ENCODE results near the gene NIN.
"Not testable (repeated sequence)": the region's sequence is repeated elsewhere in the genome, so short reads cannot be mapped to it uniquely, and the experiment has no call there.

Gene NIN

GRCh38 chr14:50820786-50821509 is 10.0 kb downstream of the NIN start:
- no peak for DNase-seq (ENCODE audit: low spot score)

GRCh38 chr14:50819303-50819702 is 11.7 kb downstream of the NIN start:
- DNase-seq (ENCODE audit: low spot score): not testable (repeated sequence)

- DNase-seq (ENCODE audit: low spot score): peak; percentile 37
Measured at GRCh38 chr14:50816395-50817047, 14.4 kb downstream of the NIN start.

- DNase-seq (ENCODE audit: low spot score): not testable (repeated sequence)
Measured at GRCh38 chr14:50815526-50815925, 15.4 kb downstream of the NIN start.

- not testable (repeated sequence) for DNase-seq (ENCODE audit: low spot score)
Measured at GRCh38 chr14:50815058-50815457, 15.9 kb downstream of the NIN start.

- no peak for DNase-seq (ENCODE audit: low spot score)
Measured at GRCh38 chr14:50814161-50814560, 16.8 kb downstream of the NIN start.

- DNase-seq (ENCODE audit: low spot score): no peak
Measured at GRCh38 chr14:50813544-50813863, 17.5 kb downstream of the NIN start.

- no peak for DNase-seq (ENCODE audit: low spot score)
Measured at GRCh38 chr14:50812856-50813543, 18.0 kb downstream of the NIN start.

GRCh38 chr14:50812180-50812579 is 18.8 kb downstream of the NIN start:
- DNase-seq (ENCODE audit: low spot score): no peak

GRCh38 chr14:50808053-50808452 is 22.9 kb downstream of the NIN start:
- DNase-seq (ENCODE audit: low spot score): no peak

GRCh38 chr14:50806241-50806933 is 24.6 kb downstream of the NIN start:
- no peak for DNase-seq (ENCODE audit: low spot score)

GRCh38 chr14:50805396-50805795 is 25.6 kb downstream of the NIN start:
- DNase-seq (ENCODE audit: low spot score): no peak

- DNase-seq (ENCODE audit: low spot score): peak; percentile 33
Measured at GRCh38 chr14:50804181-50804721, 26.7 kb downstream of the NIN start.

- DNase-seq (ENCODE audit: low spot score): peak; percentile 29
Measured at GRCh38 chr14:50801706-50802105, 29.3 kb downstream of the NIN start.

- no peak for DNase-seq (ENCODE audit: low spot score)
Measured at GRCh38 chr14:50800032-50800431, 30.9 kb downstream of the NIN start.

- DNase-seq (ENCODE audit: low spot score): no peak
Measured at GRCh38 chr14:50798048-50798421, 32.9 kb downstream of the NIN start.

GRCh38 chr14:50797250-50798047 is 33.5 kb downstream of the NIN start:
- no peak for DNase-seq (ENCODE audit: low spot score)

- no peak for DNase-seq (ENCODE audit: low spot score)
Measured at GRCh38 chr14:50796390-50796789, 34.6 kb downstream of the NIN start.

- DNase-seq (ENCODE audit: low spot score): no peak
Measured at GRCh38 chr14:50795909-50796308, 35.1 kb downstream of the NIN start.

- DNase-seq (ENCODE audit: low spot score): no peak
Measured at GRCh38 chr14:50795142-50795541, 35.8 kb downstream of the NIN start.

- DNase-seq (ENCODE audit: low spot score): no peak
Measured at GRCh38 chr14:50794068-50794645, 36.8 kb downstream of the NIN start.

All from COLO829 (cell line).